H1 (cell line): ENCODE data around the gene ALDH4A1. TPM values are rescaled to one million over a fixed set of nuclear protein-coding genes. Genes with fewer than 3 reads are reported as not detected.

ENCODE experiments used
- CTCF ChIA-PET: fragments of 300-600 bp; sonication (Branson Sonifier 250); formaldehyde crosslinking; loops from one replicate; lab custom pipeline; 2021; ENCODE audit not compliant: partially characterized antibody; lab: Charles Lee
- POLR2A ChIA-PET: fragments of 300-600 bp; sonication (Branson Sonifier 250); formaldehyde crosslinking; loops from one replicate; lab custom pipeline; 2021; ENCODE audit warnings: inconsistent platforms; ENCODE audit not compliant: partially characterized antibody; lab: Charles Lee
- DNase-seq, 2 experiments: peaks; one replicate each; pipeline versions ENCODE4 v3.0.0 to v3.0.0-alpha.2; 2010 to 2022; ENCODE audit warnings: low spot score in 2 of 2, low read depth in 1 of 2, mixed read lengths in 1 of 2
- FAIRE-seq: peaks from 2 replicates; lab custom pipeline; 2011; peaks lifted over from hg19 to GRCh38; lab: Jason Lieb, UNC
- H2AFZ ChIP-seq: 2 replicates; pipeline ENCODE4 v1.8.1; 2012; ENCODE audit warnings: low read length, inconsistent platforms
- H2AK5ac ChIP-seq: 2 replicates; pipeline ENCODE4 v1.6.1; 2013; ENCODE audit warnings: low read depth, low read length
- H2BK120ac ChIP-seq: replicated peaks from 2 replicates; pipeline ENCODE3; 2013; ENCODE audit warnings: low read depth, low read length, inconsistent platforms
- H2BK12ac ChIP-seq: 2 replicates; pipeline ENCODE4 v1.6.1; 2013; ENCODE audit warnings: low read depth, low read length
- H2BK15ac ChIP-seq: 2 replicates; pipeline ENCODE4 v1.6.1; 2013; ENCODE audit warnings: low read length
- H2BK20ac ChIP-seq: 2 replicates; pipeline ENCODE4 v1.6.1; 2013; ENCODE audit warnings: low read length
- H2BK5ac ChIP-seq: 2 replicates; pipeline ENCODE4 v1.6.1; 2013; ENCODE audit warnings: low read depth, low read length
- H3K14ac ChIP-seq: 2 replicates; pipeline ENCODE4 v1.6.1; 2013; ENCODE audit warnings: inconsistent platforms; ENCODE audit not compliant: insufficient read length
- H3K18ac ChIP-seq: 2 replicates; pipeline ENCODE4 v1.6.1; 2013; ENCODE audit warnings: low read length; ENCODE audit errors: extremely low read depth
- H3K23ac ChIP-seq: 2 replicates; pipeline ENCODE4 v1.6.1; 2013; ENCODE audit warnings: inconsistent platforms; ENCODE audit not compliant: insufficient read length
- H3K23me2 ChIP-seq: 2 replicates; pipeline ENCODE4 v1.6.1; 2013; ENCODE audit warnings: low read depth, low read length
- H3K27ac ChIP-seq: 2 replicates; pipeline ENCODE4 v1.6.1; 2011; ENCODE audit warnings: low read depth, low read length, inconsistent platforms
- H3K27me3 ChIP-seq, 4 experiments: replicated peaks in 1 of 4; 1 replicate in 1 of 4; 2 replicates in 3 of 4; pipeline versions ENCODE4 v1.6.1 to v1.8.1; 2011 to 2013; ENCODE audit warnings: low read length in 3 of 4, mild to moderate bottlenecking in 3 of 4, inconsistent platforms in 2 of 4, mixed read lengths in 2 of 4, moderate library complexity in 1 of 4; ENCODE audit not compliant: control insufficient read depth in 3 of 4, insufficient read depth in 3 of 4; ENCODE audit errors: extremely low read depth in 1 of 4
- H3K36me3 ChIP-seq, 4 experiments: 2 replicates each; pipeline versions ENCODE4 v1.6.1 to v1.8.1; 2011 to 2013; ENCODE audit warnings: mild to moderate bottlenecking in 4 of 4, low read length in 3 of 4, moderate library complexity in 2 of 4, control low read depth in 1 of 4, inconsistent platforms in 1 of 4; ENCODE audit not compliant: insufficient read depth in 4 of 4, control insufficient read depth in 2 of 4
- H3K4ac ChIP-seq: replicated peaks from 2 replicates; pipeline ENCODE3; 2013; ENCODE audit warnings: low read length, low read depth, mixed read lengths, inconsistent platforms; ENCODE audit not compliant: insufficient read length
- H3K4me1 ChIP-seq, 4 experiments: replicated peaks in 1 of 4; 1 replicate in 1 of 4; 2 replicates in 3 of 4; pipeline versions ENCODE4 v1.6.1 to v1.8.1; 2011 to 2013; ENCODE audit warnings: low read length in 3 of 4, inconsistent platforms in 2 of 4, mixed read lengths in 1 of 4; ENCODE audit not compliant: insufficient read depth in 4 of 4, control insufficient read depth in 3 of 4
- H3K4me2 ChIP-seq, 2 experiments: 2 replicates each; pipeline versions ENCODE4 v1.6.1 to v1.8.1; 2011 to 2013; ENCODE audit warnings: low read depth in 2 of 2, low read length in 2 of 2, control low read depth in 1 of 2, inconsistent platforms in 1 of 2, mild to moderate bottlenecking in 1 of 2; ENCODE audit not compliant: insufficient read depth in 1 of 2
- H3K4me3 ChIP-seq, 4 experiments: fragments of 200-600, 300-600 bp in 1 of 4; sonication (generic), shearing (Covaris generic), sonication (Bioruptor Twin) in 1 of 4; 2 replicates each; pipeline versions ENCODE4 v1.5.1 to v1.8.1; 2011 to 2016; ENCODE audit warnings: low read length in 4 of 4, low read depth in 3 of 4, control low read depth in 2 of 4, inconsistent platforms in 2 of 4, mild to moderate bottlenecking in 2 of 4, mixed read lengths in 1 of 4, moderate library complexity in 1 of 4; ENCODE audit not compliant: insufficient read depth in 2 of 4; ENCODE audit errors: extremely low read depth in 1 of 4
- H3K56ac ChIP-seq: replicated peaks from 2 replicates; pipeline ENCODE3; 2013; ENCODE audit warnings: low read depth, mild to moderate bottlenecking, mixed read lengths, low read length, inconsistent platforms; ENCODE audit not compliant: insufficient read length
- H3K79me1 ChIP-seq: 2 replicates; pipeline ENCODE4 v1.6.1; 2013; ENCODE audit warnings: low read depth, low read length, control low read depth
- H3K79me2 ChIP-seq, 2 experiments: 2 replicates each; pipeline versions ENCODE4 v1.6.1 to v1.8.1; 2012 to 2013; ENCODE audit warnings: low read length in 2 of 2, mild to moderate bottlenecking in 2 of 2, inconsistent platforms in 1 of 2; ENCODE audit not compliant: insufficient read depth in 2 of 2, control insufficient read depth in 1 of 2
- H3K9ac ChIP-seq, 4 experiments: replicated peaks in 1 of 4; 1 replicate in 1 of 4; 2 replicates in 3 of 4; pipeline versions ENCODE4 v1.6.1 to v1.8.1; 2011 to 2013; ENCODE audit warnings: low read depth in 3 of 4, low read length in 3 of 4, control low read depth in 2 of 4, mild to moderate bottlenecking in 2 of 4, moderate library complexity in 2 of 4, inconsistent platforms in 1 of 4; ENCODE audit errors: extremely low read depth in 1 of 4
- H3K9me3 ChIP-seq, 2 experiments: 2 replicates each; pipeline versions ENCODE4 v1.6.1 to v1.8.1; 2012 to 2013; ENCODE audit warnings: mild to moderate bottlenecking in 2 of 2, moderate library complexity in 2 of 2, control low read depth in 1 of 2, inconsistent platforms in 1 of 2, low read depth in 1 of 2, low read length in 1 of 2, mixed read lengths in 1 of 2; ENCODE audit not compliant: insufficient read depth in 2 of 2
- H4K20me1 ChIP-seq, 2 experiments: replicated peaks in 1 of 2; 2 replicates each; pipeline versions ENCODE3 to v1.8.1; 2011 to 2013; ENCODE audit warnings: inconsistent platforms in 2 of 2, low read length in 2 of 2, mild to moderate bottlenecking in 1 of 2; ENCODE audit not compliant: insufficient read depth in 2 of 2, control insufficient read depth in 1 of 2
- H4K5ac ChIP-seq: 2 replicates; pipeline ENCODE4 v1.6.1; 2013; ENCODE audit warnings: low read length, low read depth, mixed read lengths, inconsistent platforms; ENCODE audit not compliant: insufficient read length
- H4K8ac ChIP-seq: 2 replicates; pipeline ENCODE4 v1.8.0; 2013; ENCODE audit warnings: mild to moderate bottlenecking, moderate library complexity, low read length, inconsistent platforms; ENCODE audit not compliant: insufficient read depth; ENCODE audit errors: extremely low read depth
- H4K91ac ChIP-seq: replicated peaks from 2 replicates; pipeline ENCODE3; 2013; ENCODE audit warnings: low read length, mixed read lengths, inconsistent platforms; ENCODE audit not compliant: insufficient read length
- CHD2 ChIP-seq: IDR thresholded peaks from 2 replicates; pipeline ENCODE4 v1.6.1; 2012; ENCODE audit warnings: low read length, improper control_type of control experiment
- GTF2F1 ChIP-seq: IDR thresholded peaks from 2 replicates; pipeline ENCODE4 v1.6.1; 2012; ENCODE audit warnings: low read depth, low read length, improper control_type of control experiment, borderline replicate concordance
- KDM1A ChIP-seq: fragments of 200-600, 300-600 bp; sonication (generic); IDR thresholded peaks from 2 replicates; pipeline ENCODE4 v1.7.1; 2016; ENCODE audit warnings: mild to moderate bottlenecking, low read length, borderline replicate concordance
- RXRA ChIP-seq: IDR thresholded peaks from 2 replicates; pipeline ENCODE4 v1.6.1; 2011; ENCODE audit warnings: low read depth, mild to moderate bottlenecking, low read length, moderate library complexity; ENCODE audit not compliant: insufficient read depth
- SAP30 ChIP-seq: fragments of 300-600 bp; sonication (generic); IDR thresholded peaks from 2 replicates; pipeline ENCODE4 v1.7.1; 2012; ENCODE audit warnings: low read length, moderate library complexity, mild to moderate bottlenecking, inconsistent platforms; ENCODE audit not compliant: insufficient read depth, insufficient replicate concordance
- USF2 ChIP-seq: IDR thresholded peaks from 2 replicates; pipeline ENCODE4 v1.6.1; 2011; ENCODE audit warnings: low read length, improper control_type of control experiment
- WGBS, 2 experiments: shearing (Covaris generic) in 1 of 2; methylation state at CpG; one replicate each; pipeline versions ENCODE4 v1.1.6 to v1.1.7; 2013 to 2015; ENCODE audit warnings: low lambda C conversion rate in 2 of 2, mixed read lengths in 2 of 2, inconsistent platforms in 1 of 2, low coverage in 1 of 2, missing lambda C conversion rate in 1 of 2; ENCODE audit not compliant: insufficient replicate concordance in 2 of 2, insufficient coverage in 1 of 2, insufficient read length in 1 of 2; ENCODE audit errors: extremely low coverage in 1 of 2, missing lambda C conversion rate in 1 of 2; 5-methylcytosine and 5-hydroxymethylcytosine counted together
- polyA plus RNA-seq, 7 experiments: library from polyadenylated mRNA; depleted of rRNA in 3 of 7; stranded (reverse) in 5 of 7; unstranded in 2 of 7; fragments of >200 nt in 5 of 7; fragments of 200-250 nt in 2 of 7; gene quantifications; 1 replicate in 5 of 7; 2 replicates in 1 of 7; 4 replicates in 1 of 7; pipeline versions ENCODE4 v1.2.1 to v1.2.3, GENCODE V29; 2011 to 2013; ENCODE audit warnings: missing spikeins in 2 of 7, mixed read lengths in 2 of 7
- total RNA-seq: library from RNA; stranded (reverse); fragmentation: NEBNext Ultra II Directional; extraction: Animal tissue kit (Norgen Biotek cat#: 25700); gene quantifications from 2 replicates; pipeline ENCODE4 v1.2.1, GENCODE V29; 2021
- TF ChIP-seq, protein P1 (sequence below), 3 experiments: IDR thresholded peaks; 1 replicate in 2 of 3; 2 replicates in 1 of 3; pipeline versions ENCODE4 v1.5.1 to v1.6.1; 2011; ENCODE audit warnings: low read length in 3 of 3, mild to moderate bottlenecking in 3 of 3, inconsistent platforms in 2 of 3, low read depth in 1 of 3, moderate library complexity in 1 of 3; ENCODE audit not compliant: insufficient read depth in 1 of 3; ENCODE audit errors: control extremely low read depth in 1 of 3

Gene ALDH4A1
- total and polyA plus RNA-seq, 2 of the 8 experiments (the other 6 are each of a cell fraction or from before 2014, with no cell fraction given), result 30.3 to 35.9 TPM

DNA sequence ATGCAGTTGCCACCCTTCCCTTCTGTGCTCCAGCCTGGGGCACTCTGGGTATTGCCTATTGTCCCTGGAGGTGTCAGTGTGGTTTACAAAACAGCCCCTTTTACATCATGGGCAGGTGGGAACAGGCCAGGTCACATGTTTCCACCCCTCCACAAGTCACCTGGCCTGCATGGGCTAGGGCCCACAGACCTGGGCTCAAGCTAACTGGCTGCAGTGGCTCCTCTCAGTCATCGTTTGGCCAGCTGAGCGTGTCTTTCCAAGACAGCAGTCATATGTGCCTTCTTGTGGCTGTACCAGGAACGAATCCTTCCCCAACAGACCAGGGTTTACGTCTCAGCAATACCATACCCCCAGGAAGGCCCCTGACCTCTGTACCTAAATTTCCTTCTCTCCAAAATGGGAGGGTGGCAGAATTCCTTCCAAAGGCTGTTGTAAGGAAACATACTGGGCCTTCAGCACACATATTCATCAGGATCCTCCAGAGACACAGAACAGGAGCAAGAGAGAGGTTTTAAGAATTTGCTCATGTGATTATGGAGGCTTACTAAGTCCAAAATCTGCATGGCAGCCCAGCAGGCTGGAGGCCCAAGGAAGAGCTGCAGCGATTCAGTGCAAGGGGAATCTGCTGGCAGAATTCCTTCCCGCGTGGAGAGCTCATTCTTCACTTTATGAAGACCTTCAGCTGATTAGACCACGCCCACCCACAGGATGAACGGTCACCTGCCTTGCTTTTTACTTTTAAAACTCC lies 32.3 kb downstream of the ALDH4A1 start:
- CTCF ChIA-PET, result interaction anchor here (0.6 to 4.3 kb wide), 7 partner anchors 9 to 271 kb away, joined by 3 to 16 read pairs (median 3); partner anchors contain the start of gene TAS1R2
- no peak overlapping the region for H2AFZ ChIP-seq
- WGBS, 2 experiments, result 81% methylated on average over 9 of the region's 9 CpGs; no CpG with 5 or more reads in 1 of the 2 experiments

More for the DNA sequence above, 32.3 kb downstream of the ALDH4A1 start:
- no peak overlapping the region for H2BK20ac ChIP-seq
- POLR2A ChIA-PET, result interaction anchor here (1.0 kb wide), 1 partner anchor 33 kb away, joined by 3 read pairs; the partner anchor contains the start of gene ALDH4A1
- no peak for TF ChIP-seq KDM1A
- TF ChIP-seq GTF2F1, result no peak
- no peak for TF ChIP-seq RXRA
- TF ChIP-seq USF2, result no peak
- no peak for TF ChIP-seq CHD2
- no peak for TF ChIP-seq SAP30
- TF ChIP-seq, protein P1, sequence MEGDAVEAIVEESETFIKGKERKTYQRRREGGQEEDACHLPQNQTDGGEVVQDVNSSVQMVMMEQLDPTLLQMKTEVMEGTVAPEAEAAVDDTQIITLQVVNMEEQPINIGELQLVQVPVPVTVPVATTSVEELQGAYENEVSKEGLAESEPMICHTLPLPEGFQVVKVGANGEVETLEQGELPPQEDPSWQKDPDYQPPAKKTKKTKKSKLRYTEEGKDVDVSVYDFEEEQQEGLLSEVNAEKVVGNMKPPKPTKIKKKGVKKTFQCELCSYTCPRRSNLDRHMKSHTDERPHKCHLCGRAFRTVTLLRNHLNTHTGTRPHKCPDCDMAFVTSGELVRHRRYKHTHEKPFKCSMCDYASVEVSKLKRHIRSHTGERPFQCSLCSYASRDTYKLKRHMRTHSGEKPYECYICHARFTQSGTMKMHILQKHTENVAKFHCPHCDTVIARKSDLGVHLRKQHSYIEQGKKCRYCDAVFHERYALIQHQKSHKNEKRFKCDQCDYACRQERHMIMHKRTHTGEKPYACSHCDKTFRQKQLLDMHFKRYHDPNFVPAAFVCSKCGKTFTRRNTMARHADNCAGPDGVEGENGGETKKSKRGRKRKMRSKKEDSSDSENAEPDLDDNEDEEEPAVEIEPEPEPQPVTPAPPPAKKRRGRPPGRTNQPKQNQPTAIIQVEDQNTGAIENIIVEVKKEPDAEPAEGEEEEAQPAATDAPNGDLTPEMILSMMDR (IDR thresholded peaks at IDR 0.05; ENCODE audit: control extremely low read depth in 1 of 3, insufficient read depth in 1 of 3, low read depth in 1 of 3, low read length in 3 of 3), result no peak
- no peak for FAIRE-seq
- no peaks in the 10 kb centered on the region for H3K79me2 ChIP-seq
- H3K23ac ChIP-seq, result no peak overlapping the region
- H4K91ac ChIP-seq, result no peak overlapping the region
- H4K8ac ChIP-seq, result no peak overlapping the region
- H2BK15ac ChIP-seq, result no peak overlapping the region
- H3K4me3 ChIP-seq, result no peak overlapping the region
- no peaks in the 10 kb centered on the region for H3K9me3 ChIP-seq
- H2AK5ac ChIP-seq, result no peak overlapping the region
- H2BK12ac ChIP-seq, result no peak overlapping the region
- no peak for DNase-seq
- no peak overlapping the region for H3K18ac ChIP-seq
- no peak overlapping the region for H3K14ac ChIP-seq
- H3K56ac ChIP-seq, result no peak overlapping the region
- H3K4me2 ChIP-seq, result no peak overlapping the region
- H3K4ac ChIP-seq, result no peak overlapping the region
- H3K36me3 ChIP-seq, result no peaks in the 10 kb centered on the region; a peak in 2 of 8 replicates
- H2BK120ac ChIP-seq, result no peak overlapping the region
- H3K27me3 ChIP-seq, result no peaks in the 10 kb centered on the region
- H4K20me1 ChIP-seq, result peaks cover 1 to 2% of the 10 kb centered on the region in 2 experiments
- peaks cover 2% of the 10 kb centered on the region; the same call in 1 of the 2 replicates for H3K79me1 ChIP-seq
- no peaks in the 10 kb centered on the region for H3K4me1 ChIP-seq
- no peaks in the 10 kb centered on the region for H3K23me2 ChIP-seq
- H2BK5ac ChIP-seq, result no peak overlapping the region
- no peak overlapping the region for H3K27ac ChIP-seq
- no peak overlapping the region for H3K9ac ChIP-seq
- H4K5ac ChIP-seq, result no peak overlapping the region
